C4-2B (cell line): ENCODE measurements around the gene PTGER2.

Source experiments
- ZFX ChIP-seq: fragments of 450-650 bp; IDR thresholded peaks from 2 replicates; pipeline ENCODE4 v1.6.1; 2017
- TF ChIP-seq, protein P1 (sequence below): fragments of 450-650 bp; conservative IDR thresholded peaks from 2 replicates; pipeline ENCODE4 v1.5.1; 2017; ENCODE audit warnings: mild to moderate bottlenecking

DNA sequence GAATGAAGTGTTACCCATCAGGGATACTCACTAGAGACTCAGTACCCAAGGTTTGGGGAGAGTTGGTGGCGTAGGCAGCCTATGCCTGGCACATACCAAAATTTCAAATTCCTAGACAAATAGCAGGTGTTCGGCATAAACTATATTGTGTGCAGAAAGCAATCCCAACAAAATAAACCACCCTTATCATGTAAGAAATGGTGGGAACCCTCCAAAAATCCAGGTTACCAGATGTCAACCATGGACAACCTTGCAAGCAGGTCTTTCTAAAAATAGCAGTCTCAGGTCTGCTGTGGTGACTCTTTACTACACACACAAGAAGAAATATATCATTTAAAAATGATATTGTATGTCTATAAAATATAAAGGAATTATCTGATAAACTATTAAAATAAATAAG, 17.7 kb upstream of the PTGER2 start:
- TF ChIP-seq, protein P1, sequence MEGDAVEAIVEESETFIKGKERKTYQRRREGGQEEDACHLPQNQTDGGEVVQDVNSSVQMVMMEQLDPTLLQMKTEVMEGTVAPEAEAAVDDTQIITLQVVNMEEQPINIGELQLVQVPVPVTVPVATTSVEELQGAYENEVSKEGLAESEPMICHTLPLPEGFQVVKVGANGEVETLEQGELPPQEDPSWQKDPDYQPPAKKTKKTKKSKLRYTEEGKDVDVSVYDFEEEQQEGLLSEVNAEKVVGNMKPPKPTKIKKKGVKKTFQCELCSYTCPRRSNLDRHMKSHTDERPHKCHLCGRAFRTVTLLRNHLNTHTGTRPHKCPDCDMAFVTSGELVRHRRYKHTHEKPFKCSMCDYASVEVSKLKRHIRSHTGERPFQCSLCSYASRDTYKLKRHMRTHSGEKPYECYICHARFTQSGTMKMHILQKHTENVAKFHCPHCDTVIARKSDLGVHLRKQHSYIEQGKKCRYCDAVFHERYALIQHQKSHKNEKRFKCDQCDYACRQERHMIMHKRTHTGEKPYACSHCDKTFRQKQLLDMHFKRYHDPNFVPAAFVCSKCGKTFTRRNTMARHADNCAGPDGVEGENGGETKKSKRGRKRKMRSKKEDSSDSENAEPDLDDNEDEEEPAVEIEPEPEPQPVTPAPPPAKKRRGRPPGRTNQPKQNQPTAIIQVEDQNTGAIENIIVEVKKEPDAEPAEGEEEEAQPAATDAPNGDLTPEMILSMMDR, result no peak
- TF ChIP-seq ZFX, result no peak
